Measurements from ENCODE around the gene TAAR8. TPM values are rescaled to one million over a fixed set of nuclear protein-coding genes. Genes with fewer than 3 reads are reported as not detected.
A peak's percentile ranks its signal among the peaks of the same experiment; 100 is the strongest.

TAAR8 gene
- total and polyA plus RNA-seq, 2 experiments from 2014 or later: not detected

DNA sequence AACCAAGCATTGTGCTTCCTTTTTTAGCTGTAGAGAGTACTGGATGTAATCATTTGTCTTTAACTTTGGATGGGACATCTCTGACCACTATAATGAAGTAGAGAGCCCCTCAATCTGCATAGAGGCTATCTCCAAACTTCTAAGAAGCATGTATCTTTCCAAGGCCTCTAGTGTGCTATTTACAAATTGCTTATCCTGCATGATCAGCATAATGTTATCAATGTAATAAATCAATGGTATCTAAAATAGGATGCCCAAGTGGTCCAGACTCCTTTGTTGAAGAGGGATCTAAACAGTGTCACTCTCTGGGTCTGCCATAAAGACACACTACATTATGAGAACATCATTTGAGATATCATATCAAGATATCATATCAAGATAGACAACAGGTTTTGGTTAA lies 7.6 kb upstream of the TAAR8 start (continued):
- TF ChIP-seq, protein P1, sequence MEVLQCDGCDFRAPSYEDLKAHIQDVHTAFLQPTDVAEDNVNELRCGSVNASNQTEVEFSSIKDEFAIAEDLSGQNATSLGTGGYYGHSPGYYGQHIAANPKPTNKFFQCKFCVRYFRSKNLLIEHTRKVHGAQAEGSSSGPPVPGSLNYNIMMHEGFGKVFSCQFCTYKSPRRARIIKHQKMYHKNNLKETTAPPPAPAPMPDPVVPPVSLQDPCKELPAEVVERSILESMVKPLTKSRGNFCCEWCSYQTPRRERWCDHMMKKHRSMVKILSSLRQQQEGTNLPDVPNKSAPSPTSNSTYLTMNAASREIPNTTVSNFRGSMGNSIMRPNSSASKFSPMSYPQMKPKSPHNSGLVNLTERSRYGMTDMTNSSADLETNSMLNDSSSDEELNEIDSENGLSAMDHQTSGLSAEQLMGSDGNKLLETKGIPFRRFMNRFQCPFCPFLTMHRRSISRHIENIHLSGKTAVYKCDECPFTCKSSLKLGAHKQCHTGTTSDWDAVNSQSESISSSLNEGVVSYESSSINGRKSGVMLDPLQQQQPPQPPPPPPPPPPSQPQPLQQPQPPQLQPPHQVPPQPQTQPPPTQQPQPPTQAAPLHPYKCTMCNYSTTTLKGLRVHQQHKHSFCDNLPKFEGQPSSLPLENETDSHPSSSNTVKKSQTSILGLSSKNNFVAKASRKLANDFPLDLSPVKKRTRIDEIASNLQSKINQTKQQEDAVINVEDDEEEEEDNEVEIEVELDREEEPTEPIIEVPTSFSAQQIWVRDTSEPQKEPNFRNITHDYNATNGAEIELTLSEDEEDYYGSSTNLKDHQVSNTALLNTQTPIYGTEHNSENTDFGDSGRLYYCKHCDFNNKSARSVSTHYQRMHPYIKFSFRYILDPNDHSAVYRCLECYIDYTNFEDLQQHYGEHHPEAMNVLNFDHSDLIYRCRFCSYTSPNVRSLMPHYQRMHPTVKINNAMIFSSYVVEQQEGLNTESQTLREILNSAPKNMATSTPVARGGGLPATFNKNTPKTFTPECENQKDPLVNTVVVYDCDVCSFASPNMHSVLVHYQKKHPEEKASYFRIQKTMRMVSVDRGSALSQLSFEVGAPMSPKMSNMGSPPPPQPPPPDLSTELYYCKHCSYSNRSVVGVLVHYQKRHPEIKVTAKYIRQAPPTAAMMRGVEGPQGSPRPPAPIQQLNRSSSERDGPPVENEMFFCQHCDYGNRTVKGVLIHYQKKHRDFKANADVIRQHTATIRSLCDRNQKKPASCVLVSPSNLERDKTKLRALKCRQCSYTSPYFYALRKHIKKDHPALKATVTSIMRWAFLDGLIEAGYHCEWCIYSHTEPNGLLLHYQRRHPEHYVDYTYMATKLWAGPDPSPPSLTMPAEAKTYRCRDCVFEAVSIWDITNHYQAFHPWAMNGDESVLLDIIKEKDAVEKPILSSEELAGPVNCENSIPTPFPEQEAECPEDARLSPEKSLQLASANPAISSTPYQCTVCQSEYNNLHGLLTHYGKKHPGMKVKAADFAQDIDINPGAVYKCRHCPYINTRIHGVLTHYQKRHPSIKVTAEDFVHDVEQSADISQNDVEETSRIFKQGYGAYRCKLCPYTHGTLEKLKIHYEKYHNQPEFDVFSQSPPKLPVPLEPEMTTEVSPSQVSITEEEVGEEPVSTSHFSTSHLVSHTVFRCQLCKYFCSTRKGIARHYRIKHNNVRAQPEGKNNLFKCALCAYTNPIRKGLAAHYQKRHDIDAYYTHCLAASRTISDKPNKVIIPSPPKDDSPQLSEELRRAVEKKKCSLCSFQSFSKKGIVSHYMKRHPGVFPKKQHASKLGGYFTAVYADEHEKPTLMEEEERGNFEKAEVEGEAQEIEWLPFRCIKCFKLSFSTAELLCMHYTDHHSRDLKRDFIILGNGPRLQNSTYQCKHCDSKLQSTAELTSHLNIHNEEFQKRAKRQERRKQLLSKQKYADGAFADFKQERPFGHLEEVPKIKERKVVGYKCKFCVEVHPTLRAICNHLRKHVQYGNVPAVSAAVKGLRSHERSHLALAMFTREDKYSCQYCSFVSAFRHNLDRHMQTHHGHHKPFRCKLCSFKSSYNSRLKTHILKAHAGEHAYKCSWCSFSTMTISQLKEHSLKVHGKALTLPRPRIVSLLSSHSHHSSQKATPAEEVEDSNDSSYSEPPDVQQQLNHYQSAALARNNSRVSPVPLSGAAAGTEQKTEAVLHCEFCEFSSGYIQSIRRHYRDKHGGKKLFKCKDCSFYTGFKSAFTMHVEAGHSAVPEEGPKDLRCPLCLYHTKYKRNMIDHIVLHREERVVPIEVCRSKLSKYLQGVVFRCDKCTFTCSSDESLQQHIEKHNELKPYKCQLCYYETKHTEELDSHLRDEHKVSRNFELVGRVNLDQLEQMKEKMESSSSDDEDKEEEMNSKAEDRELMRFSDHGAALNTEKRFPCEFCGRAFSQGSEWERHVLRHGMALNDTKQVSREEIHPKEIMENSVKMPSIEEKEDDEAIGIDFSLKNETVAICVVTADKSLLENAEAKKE (CRISPR knock-in tag; IDR thresholded peaks at IDR 0.05): no peak
- TF ChIP-seq ZNF331 (CRISPR knock-in tag; IDR thresholded peaks at IDR 0.05; ENCODE audit: low read depth) (no peak), NANOG (IDR thresholded peaks at IDR 0.05; ENCODE audit: borderline replicate concordance) (no peak)

DNA sequence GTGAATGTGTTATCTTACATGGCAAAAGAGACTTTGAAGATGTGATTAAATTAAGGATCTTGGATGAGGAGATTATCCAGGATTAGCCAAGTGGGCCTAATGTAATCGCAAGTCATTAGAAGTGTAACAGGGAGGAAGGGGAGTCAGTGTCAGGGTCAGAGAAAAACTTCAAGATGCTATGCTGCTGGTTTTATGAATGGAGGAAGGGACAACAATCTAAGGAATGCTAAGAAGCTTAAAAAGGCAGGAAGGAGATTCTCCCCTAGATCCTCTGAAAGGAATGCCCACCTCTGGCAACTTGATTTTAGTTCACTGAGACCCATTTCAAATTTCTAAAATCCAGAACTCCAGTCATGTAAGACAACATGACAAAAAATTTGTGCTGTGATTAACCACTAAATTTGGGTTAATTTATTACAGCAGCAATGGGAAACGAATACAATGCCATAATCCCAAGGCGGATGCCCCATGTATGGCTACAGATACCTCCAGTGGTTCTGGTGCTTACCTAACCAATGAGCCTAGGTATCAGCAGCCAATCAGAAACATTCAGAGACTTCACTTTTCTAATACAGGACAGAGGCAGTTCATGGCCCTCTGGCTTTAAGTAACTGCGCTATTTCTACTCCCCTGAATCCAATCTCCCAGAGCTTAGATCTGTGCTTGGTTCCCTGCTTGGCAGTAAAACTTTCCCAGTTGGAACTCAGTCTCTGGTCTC lies 3.6 kb upstream of the TAAR8 start:
- Histone ChIP-seq H3K27me3 (ENCODE audit: insufficient read depth) (no peaks in the 10 kb centered on the region), H3K9me2 (ENCODE audit: insufficient read depth) (0 out of 2 replicates have a peak, but pooled peaks cover 5% of the 10 kb centered on the region), H3K4me2 (0 out of 2 replicates have a peak overlapping the region, but pooled peaks have one; percentile 24), H3K36me3 (ENCODE audit: insufficient read depth) (no peaks in the 10 kb centered on the region), H2AFZ (peak overlapping the region; percentile 43), H3F3A (replicated peaks; ENCODE audit: low read depth) (no peaks in the 10 kb centered on the region), H3K27ac (ENCODE audit: low read depth) (peak overlapping the region; percentile 35; the same call in 1 of the 2 replicates), H3K4me3 (no peak overlapping the region), H4K20me1 (replicated peaks; ENCODE audit: insufficient read depth) (no peaks in the 10 kb centered on the region), H3K79me2 (replicated peaks; ENCODE audit: insufficient read depth) (no peaks in the 10 kb centered on the region), H3K4me1 (ENCODE audit: insufficient read depth) (peaks cover 9% of the 10 kb centered on the region)
- Mint-ChIP-seq H3K36me3 (ENCODE audit: low read depth) (no peaks in the 10 kb centered on the region), H3K27ac (peak overlapping the region; percentile 62; the same call in 1 of the 2 replicates), H3K27me3 (ENCODE audit: insufficient read depth, low read depth, poor library complexity) (no peaks in the 10 kb centered on the region), H3K9me3 (no peaks in the 10 kb centered on the region), H3K4me1 (peaks cover 20% of the 10 kb centered on the region), H3K4me3 (no peak overlapping the region)
- peak; percentile 61 for DNase-seq (ENCODE audit: low spot score)
- TF ChIP-seq NANOG (IDR thresholded peaks at IDR 0.05; ENCODE audit: borderline replicate concordance): no peak
- no peak for TF ChIP-seq JUNB (IDR thresholded peaks at IDR 0.05; ENCODE audit: unreplicated experiment)
- TF ChIP-seq, protein P1 (CRISPR knock-in tag; IDR thresholded peaks at IDR 0.05): 0 out of 2 replicates have a peak, but pooled peaks have one; percentile 27
- TF ChIP-seq CREB1 (CRISPR knock-in tag; IDR thresholded peaks at IDR 0.05; ENCODE audit: low read depth): no peak
- TF ChIP-seq ZNF114 (CRISPR knock-in tag; IDR thresholded peaks at IDR 0.05): no peak
- ATAC-seq: peak; percentile 70
